Natural killer cell (primary cell): ENCODE data around the gene RUNX3. TPM values are rescaled to one million over a fixed set of nuclear protein-coding genes. Genes with fewer than 3 reads are reported as not detected.
A peak's percentile ranks its signal among the peaks of the same experiment; 100 is the strongest.

ENCODE experiments used
- ATAC-seq, 3 donors: fragments of 150-1000 bp in 2 of 3; fragments of 200-7000 bp in 1 of 3; cut with Tn5 transposase; 1 replicate in 1 of 3; 2 replicates in 2 of 3; pipeline ENCODE4 v1.10.0; 2021; ENCODE audit warnings: mild to moderate bottlenecking in 2 of 3, moderate library complexity in 2 of 3
- DNase-seq, 2 donors: peaks; one replicate each; pipeline versions ENCODE4 v3.0.0 to v3.0.0-alpha.2; 2013 to 2021; ENCODE audit warnings: mixed read lengths in 1 of 2
- H3K27ac ChIP-seq: one replicate; pipeline ENCODE4 v1.5.1; 2013; ENCODE audit warnings: mild to moderate bottlenecking, low read length
- H3K27me3 ChIP-seq: one replicate; pipeline ENCODE4 v1.6.1; 2013; ENCODE audit warnings: low read length; ENCODE audit not compliant: control insufficient read depth, insufficient read depth
- H3K36me3 ChIP-seq: one replicate; pipeline ENCODE4 v1.6.1; 2013; ENCODE audit warnings: low read length; ENCODE audit not compliant: control insufficient read depth, insufficient read depth
- H3K4me1 ChIP-seq: one replicate; pipeline ENCODE4 v1.6.1; 2013; ENCODE audit warnings: low read length; ENCODE audit not compliant: control insufficient read depth, insufficient read depth
- H3K4me3 ChIP-seq: one replicate; pipeline ENCODE4 v1.5.1; 2013; ENCODE audit warnings: low read length
- H3K9me3 ChIP-seq: one replicate; pipeline ENCODE4 v1.6.1; 2013; ENCODE audit warnings: low read length; ENCODE audit not compliant: control insufficient read depth, insufficient read depth
- H3K27ac Mint-ChIP-seq, 2 donors: one replicate each; pipeline ENCODE4 v1.8.0; 2022; ENCODE audit warnings: mild to moderate bottlenecking in 2 of 2, mixed read lengths in 2 of 2, moderate library complexity in 1 of 2
- H3K27me3 Mint-ChIP-seq, 2 donors: one replicate each; pipeline ENCODE4 v1.8.0; 2022; ENCODE audit warnings: low read depth in 2 of 2, mixed read lengths in 2 of 2
- H3K36me3 Mint-ChIP-seq: one replicate; pipeline ENCODE4 v1.8.0; 2022; ENCODE audit warnings: mixed read lengths
- H3K4me1 Mint-ChIP-seq, 2 donors: one replicate each; pipeline ENCODE4 v1.8.0; 2022; ENCODE audit warnings: mixed read lengths in 2 of 2
- H3K4me3 Mint-ChIP-seq: one replicate; pipeline ENCODE4 v1.8.0; 2022; ENCODE audit warnings: mild to moderate bottlenecking, moderate library complexity, mixed read lengths
- H3K9me3 Mint-ChIP-seq, 2 donors: one replicate each; pipeline ENCODE4 v1.8.0; 2022; ENCODE audit warnings: mixed read lengths in 2 of 2
- WGBS: methylation state at CpG from one replicate; pipeline ENCODE4 v1.1.7; 2013; ENCODE audit warnings: missing lambda C conversion rate; ENCODE audit not compliant: insufficient coverage; 5-methylcytosine and 5-hydroxymethylcytosine counted together
- intact Hi-C: fragments of 100-400 bp; cut with micrococcal nuclease; formaldehyde crosslinking; loops from one replicate; pipeline ENCODE4 v1.14.2; 2022
- total RNA-seq, 4 donors: library from RNA; stranded (reverse); fragments of 120-200 nt in 1 of 4; gene quantifications; one replicate each; pipeline versions ENCODE4 v1.2.3 to v1.2.4, GENCODE V29; 2013 to 2022
- TF ChIP-seq, protein P1 (sequence below): fragments of 200-600 bp; IDR thresholded peaks from one replicate; pipeline ENCODE4 v1.8.0; 2022; ENCODE audit warnings: antibody characterized with exemption

The RUNX3 gene
- total RNA-seq, 3 donors from 2014 or later (not counting 1 experiment from before 2014, with no cell fraction given) = 537 to 630 (median 601) TPM

DNA sequence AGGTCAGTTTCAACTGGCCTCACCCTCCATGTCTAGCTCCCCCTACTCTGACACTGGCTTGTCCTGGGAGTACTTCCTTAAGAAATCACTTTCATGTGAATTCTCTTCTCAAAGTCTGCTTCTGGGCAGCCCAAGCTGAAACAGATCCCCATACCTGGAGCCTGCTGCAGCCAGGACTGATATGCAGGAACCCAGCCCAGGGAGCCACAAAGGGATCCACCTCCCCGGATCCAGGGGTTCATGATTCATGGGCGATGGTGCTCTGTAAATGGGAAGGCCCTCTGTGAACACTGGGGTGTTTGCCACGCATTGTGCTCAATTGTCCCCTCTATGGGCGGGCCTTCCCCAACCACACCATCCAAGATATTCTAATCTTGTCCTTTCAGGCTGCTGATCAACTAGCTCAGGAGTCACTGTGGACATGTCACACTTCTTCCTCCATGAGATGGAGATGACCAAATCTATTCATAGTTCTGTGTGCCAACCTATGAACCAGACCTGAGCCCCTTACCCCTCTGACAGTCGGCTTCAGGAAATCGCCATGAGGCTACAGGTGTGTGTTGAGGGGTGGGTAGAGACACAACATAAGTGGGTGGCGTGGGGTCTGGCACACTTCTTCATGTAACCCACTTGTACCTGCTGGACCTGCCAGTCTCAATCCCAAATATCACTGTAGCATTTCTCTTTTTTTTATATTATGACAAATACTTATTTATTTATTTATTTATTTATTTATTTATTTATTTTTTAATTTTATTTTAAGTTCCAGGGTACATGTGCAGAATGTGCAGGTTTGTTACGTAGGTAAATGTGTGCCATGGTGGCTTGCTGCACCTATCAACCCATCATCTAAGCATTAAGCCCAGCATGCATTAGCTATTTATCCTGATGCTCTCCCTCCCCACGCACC, 41.8 kb downstream of the RUNX3 start:
- H3K9me3 Mint-ChIP-seq = peaks cover 0 to 4% of the 10 kb centered on the region in 2 donors
- intact Hi-C loops = no loop called here
- 96% methylated on average over 8 of the region's 9 CpGs for WGBS
- H3K4me3 Mint-ChIP-seq = no peak overlapping the region
- Histone ChIP-seq H3K27ac (no peak overlapping the region), H3K4me1 (no peaks in the 10 kb centered on the region), H3K36me3 (peaks cover 4% of the 10 kb centered on the region), H3K4me3 (no peak overlapping the region), H3K9me3 (peaks cover 9% of the 10 kb centered on the region), H3K27me3 (no peaks in the 10 kb centered on the region)
- no peaks in the 10 kb centered on the region for H3K27me3 Mint-ChIP-seq
- H3K4me1 Mint-ChIP-seq = peaks cover 31 to 41% of the 10 kb centered on the region in 2 donors
- DNase-seq (no peak), ATAC-seq (peak in 1 of 3 donors; percentile 29)
- H3K36me3 Mint-ChIP-seq = peaks cover 27% of the 10 kb centered on the region
- TF ChIP-seq, protein P1, sequence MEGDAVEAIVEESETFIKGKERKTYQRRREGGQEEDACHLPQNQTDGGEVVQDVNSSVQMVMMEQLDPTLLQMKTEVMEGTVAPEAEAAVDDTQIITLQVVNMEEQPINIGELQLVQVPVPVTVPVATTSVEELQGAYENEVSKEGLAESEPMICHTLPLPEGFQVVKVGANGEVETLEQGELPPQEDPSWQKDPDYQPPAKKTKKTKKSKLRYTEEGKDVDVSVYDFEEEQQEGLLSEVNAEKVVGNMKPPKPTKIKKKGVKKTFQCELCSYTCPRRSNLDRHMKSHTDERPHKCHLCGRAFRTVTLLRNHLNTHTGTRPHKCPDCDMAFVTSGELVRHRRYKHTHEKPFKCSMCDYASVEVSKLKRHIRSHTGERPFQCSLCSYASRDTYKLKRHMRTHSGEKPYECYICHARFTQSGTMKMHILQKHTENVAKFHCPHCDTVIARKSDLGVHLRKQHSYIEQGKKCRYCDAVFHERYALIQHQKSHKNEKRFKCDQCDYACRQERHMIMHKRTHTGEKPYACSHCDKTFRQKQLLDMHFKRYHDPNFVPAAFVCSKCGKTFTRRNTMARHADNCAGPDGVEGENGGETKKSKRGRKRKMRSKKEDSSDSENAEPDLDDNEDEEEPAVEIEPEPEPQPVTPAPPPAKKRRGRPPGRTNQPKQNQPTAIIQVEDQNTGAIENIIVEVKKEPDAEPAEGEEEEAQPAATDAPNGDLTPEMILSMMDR = no peak
- H3K27ac Mint-ChIP-seq = no peak overlapping the region

DNA sequence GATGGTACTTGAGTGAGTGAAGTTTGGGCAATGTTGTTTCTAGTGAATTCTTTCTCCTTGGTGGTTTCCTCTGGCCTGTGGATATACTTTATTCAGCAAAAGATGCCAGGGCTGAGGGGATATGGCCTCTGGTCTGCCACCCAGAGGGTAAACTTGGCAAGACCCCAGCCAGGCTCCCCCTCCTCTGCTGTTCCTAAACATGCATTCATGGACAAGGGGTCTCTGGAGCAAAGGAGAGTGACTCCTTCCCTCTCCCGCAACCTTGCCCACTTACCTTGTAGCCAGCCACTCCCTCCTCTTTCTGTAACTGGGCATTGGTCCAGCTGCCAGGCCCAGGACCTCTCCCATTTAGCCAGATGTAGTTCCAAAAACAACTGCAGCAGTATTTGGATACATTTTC, 43.8 kb downstream of the RUNX3 start:
- peaks cover 24 to 41% of the 10 kb centered on the region in 2 donors for H3K4me1 Mint-ChIP-seq
- Histone ChIP-seq H3K27ac (no peak overlapping the region), H3K9me3 (no peaks in the 10 kb centered on the region), H3K36me3 (peaks cover 4% of the 10 kb centered on the region), H3K4me3 (no peak overlapping the region), H3K27me3 (no peaks in the 10 kb centered on the region), H3K4me1 (no peaks in the 10 kb centered on the region)
- TF ChIP-seq, protein P1 = no peak
- no peak for ATAC-seq
- no peak overlapping the region for H3K4me3 Mint-ChIP-seq
- peaks cover 15% of the 10 kb centered on the region for H3K36me3 Mint-ChIP-seq
- WGBS = 100% methylated on average over 1 of the region's 1 CpG
- DNase-seq = no peak
- intact Hi-C loops = no loop called here
- no peaks in the 10 kb centered on the region for H3K27me3 Mint-ChIP-seq
- no peaks in the 10 kb centered on the region for H3K9me3 Mint-ChIP-seq
- no peak overlapping the region for H3K27ac Mint-ChIP-seq

DNA sequence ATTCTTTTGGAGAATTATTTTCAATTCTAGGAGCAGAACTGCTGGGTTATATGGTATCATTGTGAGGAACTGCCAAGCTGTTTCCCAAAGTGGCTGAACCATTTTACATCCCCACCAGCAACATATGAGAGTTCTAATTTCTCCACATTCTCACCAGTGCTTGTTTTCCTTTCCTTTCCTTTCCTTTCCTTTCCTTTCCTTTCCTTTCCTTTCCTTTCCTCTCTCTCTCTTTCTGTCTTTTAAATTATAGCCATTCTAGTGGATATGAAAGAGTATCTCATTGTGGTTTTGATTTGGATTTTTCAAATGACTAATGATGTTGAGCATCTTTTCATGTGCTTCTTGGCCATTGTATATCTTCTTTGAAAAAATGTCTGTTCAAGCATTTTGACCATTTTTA, 45.3 kb downstream of the RUNX3 start:
- Mint-ChIP-seq H3K4me1 (peaks cover 19 to 35% of the 10 kb centered on the region in 2 donors), H3K36me3 (peaks cover 15% of the 10 kb centered on the region), H3K27ac (no peak overlapping the region), H3K9me3 (no peaks in the 10 kb centered on the region), H3K27me3 (peaks cover 0 to 2% of the 10 kb centered on the region in 2 donors), H3K4me3 (no peak overlapping the region)
- ATAC-seq (no peak), DNase-seq (no peak)
- no peaks in the 10 kb centered on the region for H3K27me3 ChIP-seq
- peaks cover 4% of the 10 kb centered on the region for H3K36me3 ChIP-seq
- no peaks in the 10 kb centered on the region for H3K9me3 ChIP-seq
- H3K4me3 ChIP-seq = no peak overlapping the region
- TF ChIP-seq, protein P1 = no peak
- H3K4me1 ChIP-seq = no peaks in the 10 kb centered on the region
- no peak overlapping the region for H3K27ac ChIP-seq
- intact Hi-C loops = no loop called here
